ENCODE results near the gene JARID2.

Gene JARID2

GRCh38 chr6:15430186-15430585 lies 184.3 kb downstream of the JARID2 start:
- CTCF ChIA-PET: no interaction called here
- TF ChIP-seq CTCF (conservative IDR thresholded peaks at IDR 0.05; ENCODE audit: low read depth): no peak
- H3K27ac ChIP-seq: no peak overlapping the region
- POLR2A ChIA-PET (ENCODE audit: low non-redundant PET): no interaction called here
- DNase-seq (ENCODE audit: low spot score): no peak

DNA sequence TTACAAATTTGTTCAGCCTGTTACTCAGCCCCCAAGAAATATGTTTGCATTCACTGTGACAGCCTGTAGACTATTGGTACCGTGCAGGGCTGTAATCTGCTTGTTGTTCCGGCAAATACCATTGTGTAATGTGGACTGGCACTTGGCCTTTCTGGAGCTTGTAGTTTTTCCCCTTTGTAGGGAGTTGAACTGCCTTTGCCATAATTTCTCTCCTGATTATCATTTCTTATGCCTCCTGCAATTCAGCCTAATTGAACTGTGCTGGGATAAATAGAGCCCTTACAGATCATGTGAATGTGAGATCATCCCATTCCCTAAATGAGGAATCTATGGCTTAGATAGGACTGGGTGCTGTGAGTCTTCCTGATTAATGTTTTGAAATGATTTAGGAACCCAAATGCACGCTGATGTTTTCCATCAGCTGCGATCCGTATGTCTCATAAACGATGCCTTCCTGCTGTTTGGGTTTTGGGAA lies 185.1 kb downstream of the JARID2 start:
- no peak for DNase-seq (ENCODE audit: low spot score)
- CTCF ChIA-PET: no interaction called here
- no peak overlapping the region for H3K27ac ChIP-seq
- no peak for TF ChIP-seq CTCF (conservative IDR thresholded peaks at IDR 0.05; ENCODE audit: low read depth)
- POLR2A ChIA-PET (ENCODE audit: low non-redundant PET): no interaction called here

DNA sequence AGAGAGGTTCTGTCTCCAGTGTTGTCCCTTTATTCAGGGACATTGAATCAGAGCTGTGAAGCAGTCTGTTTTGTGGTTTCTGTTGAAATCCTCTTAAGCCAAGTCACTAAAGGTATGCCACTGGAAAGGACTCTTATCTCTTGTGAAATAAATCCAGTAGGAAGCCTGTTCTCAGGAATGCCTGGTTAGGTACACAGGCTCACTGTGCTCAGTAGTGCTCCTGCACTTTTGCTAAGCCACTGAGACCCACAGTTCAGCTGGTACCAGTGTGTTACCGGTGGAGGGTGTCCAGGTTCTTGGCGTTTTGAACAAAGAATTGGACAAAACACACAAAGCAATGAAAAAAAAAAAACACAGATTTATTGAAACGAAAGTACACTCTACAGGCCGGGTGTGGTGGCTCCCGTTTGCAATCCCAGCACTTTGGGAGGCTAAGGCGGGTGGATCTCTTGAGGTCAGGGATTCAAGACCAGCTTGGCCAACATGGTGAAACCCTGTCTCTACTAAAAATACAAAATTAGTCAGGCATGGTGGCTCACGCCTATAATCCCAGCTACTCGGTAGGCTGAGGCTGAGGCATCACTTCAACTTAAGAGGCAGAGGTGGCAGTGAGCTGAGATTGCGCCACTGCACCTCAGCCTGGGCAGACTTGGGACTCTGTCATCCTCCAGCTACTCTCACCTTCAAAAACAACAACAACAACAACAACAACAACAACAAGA lies 186.1 kb downstream of the JARID2 start:
- CTCF ChIA-PET: no interaction called here
- no peak for TF ChIP-seq CTCF (conservative IDR thresholded peaks at IDR 0.05; ENCODE audit: low read depth)
- H3K27ac ChIP-seq: peak overlapping the region; percentile 52
- POLR2A ChIA-PET (ENCODE audit: low non-redundant PET): no interaction called here
- DNase-seq (ENCODE audit: low spot score): no peak

DNA sequence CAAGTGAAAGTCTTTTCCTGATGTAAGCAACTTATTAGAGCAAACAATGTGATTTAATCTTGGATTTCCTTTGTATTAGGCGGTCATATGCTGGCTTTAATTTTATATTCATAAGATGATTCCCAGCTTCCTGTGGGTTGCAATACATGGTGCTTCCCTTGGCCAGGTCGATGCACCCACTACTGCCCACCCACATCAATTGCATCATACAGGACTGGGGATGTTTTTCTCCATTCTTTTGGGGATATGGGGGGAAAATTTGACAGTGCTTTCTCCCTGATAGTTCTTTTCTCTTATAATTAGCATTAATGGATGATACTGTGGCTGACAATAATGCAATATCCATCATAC lies 187.6 kb downstream of the JARID2 start:
- POLR2A ChIA-PET (ENCODE audit: low non-redundant PET): no interaction called here
- CTCF ChIA-PET: no interaction called here
- H3K27ac ChIP-seq: no peak overlapping the region
- no peak for TF ChIP-seq CTCF (conservative IDR thresholded peaks at IDR 0.05; ENCODE audit: low read depth)
- DNase-seq (ENCODE audit: low spot score): no peak

GRCh38 chr6:15434263-15434662 lies 188.4 kb downstream of the JARID2 start:
- no peak for TF ChIP-seq CTCF (conservative IDR thresholded peaks at IDR 0.05; ENCODE audit: low read depth)
- H3K27ac ChIP-seq: no peak overlapping the region
- ChIA-PET CTCF (no interaction called here), POLR2A (ENCODE audit: low non-redundant PET) (no interaction called here)
- DNase-seq (ENCODE audit: low spot score): no peak

- POLR2A ChIA-PET (ENCODE audit: low non-redundant PET): no interaction called here
- TF ChIP-seq CTCF (conservative IDR thresholded peaks at IDR 0.05; ENCODE audit: low read depth): no peak
- H3K27ac ChIP-seq: no peak overlapping the region
- DNase-seq (ENCODE audit: low spot score): no peak
- CTCF ChIA-PET: no interaction called here
Measured at GRCh38 chr6:15434823-15435380, 189.0 kb downstream of the JARID2 start.

All from RWPE1 (cell line).